ENCODE measurements around the gene PDZK1. TPM values are rescaled to one million over a fixed set of nuclear protein-coding genes. Genes with fewer than 3 reads are reported as not detected.
"Not testable (repeated sequence)": the region's sequence is repeated elsewhere in the genome, so short reads cannot be mapped to it uniquely, and the experiment has no call there.

Gene PDZK1
- total and polyA plus RNA-seq, 7 donors, result 0.51 to 9.7 (median 9.0) TPM; not detected in 4

- intact Hi-C loops (cut with DNase I); H3K9me3 ChIP-seq; DNase-seq; H3K4me1 ChIP-seq; H3K4me3 ChIP-seq; H3K27ac ChIP-seq; H3K36me3 ChIP-seq; H3K27me3 ChIP-seq: not testable (repeated sequence)
- 55 to 70% methylated on average over 2 of the region's 2 CpGs for WGBS, 2 donors
These were observed 44.7 kb downstream of the PDZK1 start for GRCh38 chr1:145662502-145662901.

- DNase-seq; H3K4me3 ChIP-seq; H3K4me1 ChIP-seq; H3K36me3 ChIP-seq; H3K27me3 ChIP-seq; H3K27ac ChIP-seq; H3K9me3 ChIP-seq; intact Hi-C loops (cut with DNase I): not testable (repeated sequence)
- 92 to 97% methylated on average over 5 of the region's 7 CpGs for WGBS, 2 donors
These were observed 50.8 kb downstream of the PDZK1 start for GRCh38 chr1:145656245-145656943.

GRCh38 chr1:145643990-145644389, 63.2 kb downstream of the PDZK1 start:
- DNase-seq; H3K9me3 ChIP-seq; intact Hi-C loops (cut with DNase I); H3K4me1 ChIP-seq; H3K27ac ChIP-seq; H3K27me3 ChIP-seq; H3K4me3 ChIP-seq; H3K36me3 ChIP-seq: not testable (repeated sequence)
- no CpG with 5 or more reads among the region's 1 CpG for WGBS, 2 donors

GRCh38 chr1:145641886-145642285, 65.3 kb downstream of the PDZK1 start:
- 100% methylated on average over 1 of the region's 2 CpGs for WGBS, 2 donors
- H3K4me1 ChIP-seq; H3K36me3 ChIP-seq; DNase-seq; H3K9me3 ChIP-seq; H3K4me3 ChIP-seq; intact Hi-C loops (cut with DNase I); H3K27ac ChIP-seq; H3K27me3 ChIP-seq: not testable (repeated sequence)

- H3K36me3 ChIP-seq; DNase-seq; H3K4me3 ChIP-seq; H3K9me3 ChIP-seq; H3K27me3 ChIP-seq; H3K27ac ChIP-seq; intact Hi-C loops (cut with DNase I); H3K4me1 ChIP-seq: not testable (repeated sequence)
- 38 to 50% methylated on average over 1 of the region's 1 CpG for WGBS, 2 donors
These were observed 70.9 kb downstream of the PDZK1 start for GRCh38 chr1:145636237-145636636.

- no CpG with 5 or more reads among the region's 1 CpG for WGBS, 2 donors
- intact Hi-C loops (cut with DNase I); H3K27me3 ChIP-seq; DNase-seq; H3K4me3 ChIP-seq; H3K4me1 ChIP-seq; H3K36me3 ChIP-seq; H3K9me3 ChIP-seq; H3K27ac ChIP-seq: not testable (repeated sequence)
These were observed 85.0 kb downstream of the PDZK1 start for GRCh38 chr1:145622177-145622576.

Other genes with a start within 250 kb of the PDZK1 start
- gene GPR89A, start 99.4 kb downstream of the PDZK1 start, total RNA-seq, result 10 to 100 TPM; 16.3 to 51.2 (median 24.3) TPM
- gene GPR89A, start 99.4 kb downstream of the PDZK1 start, polyA plus RNA-seq, result 10 to 100 TPM in 1 of 3 donors, 1 to 10 TPM in 2; 3.6 to 11.0 (median 4.2) TPM
- not detected for gene CD160, start 12.1 kb upstream of the PDZK1 start, total RNA-seq
- gene CD160, start 12.1 kb upstream of the PDZK1 start, polyA plus RNA-seq, result under 1 TPM in 2 of 3 donors, not detected in 1; 0.31 to 0.60 TPM
- 10 to 100 TPM; 16.6 to 41.8 (median 23.1) TPM for gene RNF115, start 116.7 kb upstream of the PDZK1 start, total RNA-seq
- 1 to 10 TPM; 3.0 to 4.7 (median 3.0) TPM for gene RNF115, start 116.7 kb upstream of the PDZK1 start, polyA plus RNA-seq
- 10 to 100 TPM; 18.3 to 37.7 (median 26.9) TPM for gene POLR3C, start 116.8 kb upstream of the PDZK1 start, total RNA-seq
- gene POLR3C, start 116.8 kb upstream of the PDZK1 start, polyA plus RNA-seq, result 10 to 100 TPM in 2 of 3 donors, 1 to 10 TPM in 1; 9.0 to 16.1 (median 12.6) TPM
- gene NUDT17, start 138.3 kb upstream of the PDZK1 start, total RNA-seq, result 1 to 10 TPM; 1.6 to 9.1 (median 2.8) TPM
- 1 to 10 TPM in 2 of 3 donors, not detected in 1; 1.2 to 2.0 TPM for gene NUDT17, start 138.3 kb upstream of the PDZK1 start, polyA plus RNA-seq
- 10 to 100 TPM; 17.5 to 37.9 (median 21.7) TPM for gene PIAS3, start 151.7 kb upstream of the PDZK1 start, total RNA-seq
- gene PIAS3, start 151.7 kb upstream of the PDZK1 start, polyA plus RNA-seq, result 10 to 100 TPM in 1 of 3 donors, 1 to 10 TPM in 2; 5.4 to 13.8 (median 5.5) TPM
- gene ANKRD35, start 178.5 kb upstream of the PDZK1 start, total RNA-seq, result 10 to 100 TPM in 1 of 4 donors, 1 to 10 TPM in 3; 5.2 to 13.8 (median 8.3) TPM
- 1 to 10 TPM in 2 of 3 donors, under 1 TPM in 1; 0.46 to 2.1 (median 1.8) TPM for gene ANKRD35, start 178.5 kb upstream of the PDZK1 start, polyA plus RNA-seq
- 1 to 10 TPM; 2.5 to 7.4 (median 3.0) TPM for gene ITGA10, start 202.7 kb upstream of the PDZK1 start, total RNA-seq
- 1 to 10 TPM in 1 of 3 donors, under 1 TPM in 1, not detected in 1; 0.23 to 1.1 TPM for gene ITGA10, start 202.7 kb upstream of the PDZK1 start, polyA plus RNA-seq
- gene PEX11B, start 211.3 kb upstream of the PDZK1 start, total RNA-seq, result 10 to 100 TPM; 20.2 to 22.5 (median 20.6) TPM
- 10 to 100 TPM; 28.6 to 41.8 (median 33.6) TPM for gene PEX11B, start 211.3 kb upstream of the PDZK1 start, polyA plus RNA-seq
- gene RBM8A, start 220.1 kb upstream of the PDZK1 start, total RNA-seq, result 100 to 1,000 TPM in 1 of 4 donors, 10 to 100 TPM in 3; 77.8 to 102 (median 96.8) TPM
- gene RBM8A, start 220.1 kb upstream of the PDZK1 start, polyA plus RNA-seq, result 100 to 1,000 TPM in 2 of 3 donors, 10 to 100 TPM in 1; 87.1 to 138 (median 101) TPM